Limb (tissue), 2 donors: Measurements from ENCODE around the gene JAZF1.

Experiments
- DNase-seq, 2 donors: peaks; one replicate each; pipeline ENCODE4 v3.0.0-alpha.2; 2016; ENCODE audit errors: extremely low spot score in 2 of 2

The JAZF1 gene

DNA sequence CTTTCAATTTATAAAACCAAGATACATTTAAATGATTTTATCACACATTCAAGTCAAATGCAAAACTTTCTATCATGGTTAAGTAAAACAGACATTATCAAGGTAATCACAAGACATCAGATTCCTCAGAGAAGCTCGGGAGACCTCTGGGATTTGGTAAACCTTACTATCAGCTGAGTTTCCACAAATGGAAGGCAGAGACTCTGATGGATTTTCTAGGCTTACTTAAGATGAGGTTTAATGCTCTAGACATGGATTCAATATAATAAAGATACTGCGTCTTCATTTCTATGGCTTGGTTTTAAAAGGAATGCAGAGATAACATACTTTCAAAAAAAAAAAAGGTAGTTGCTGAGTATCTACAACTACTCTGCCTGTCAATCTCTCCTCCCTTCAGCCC lies 171.7 kb downstream of the JAZF1 start:
- DNase-seq = no peak

- DNase-seq = no peak
Observed at GRCh38 chr7:28008171-28008570, 172.4 kb downstream of the JAZF1 start.

- DNase-seq = no peak
Observed at GRCh38 chr7:28006491-28006890, 174.1 kb downstream of the JAZF1 start.

DNA sequence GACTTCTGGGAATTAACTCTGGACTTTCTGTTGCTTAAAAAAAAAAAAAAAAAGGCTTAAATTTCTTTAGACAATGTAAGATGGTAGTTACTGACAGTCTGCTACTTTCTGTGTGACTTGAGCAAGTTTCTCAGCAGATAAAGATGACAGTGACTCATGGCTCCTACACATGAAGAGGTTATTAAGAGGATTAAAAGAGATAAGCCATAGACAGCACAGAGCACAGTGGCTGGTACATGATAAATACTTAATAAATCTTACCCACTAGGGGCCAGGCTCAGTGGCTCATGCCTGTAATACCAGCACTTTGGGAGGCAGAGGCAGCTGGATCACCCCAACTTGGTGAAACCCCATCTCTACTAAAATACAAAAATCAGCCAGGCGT lies 174.8 kb downstream of the JAZF1 start:
- no peak for DNase-seq

- DNase-seq = no peak
Observed at GRCh38 chr7:28005075-28005846, 175.3 kb downstream of the JAZF1 start.

GRCh38 chr7:28003408-28003807 lies 177.2 kb downstream of the JAZF1 start:
- DNase-seq = no peak

DNA sequence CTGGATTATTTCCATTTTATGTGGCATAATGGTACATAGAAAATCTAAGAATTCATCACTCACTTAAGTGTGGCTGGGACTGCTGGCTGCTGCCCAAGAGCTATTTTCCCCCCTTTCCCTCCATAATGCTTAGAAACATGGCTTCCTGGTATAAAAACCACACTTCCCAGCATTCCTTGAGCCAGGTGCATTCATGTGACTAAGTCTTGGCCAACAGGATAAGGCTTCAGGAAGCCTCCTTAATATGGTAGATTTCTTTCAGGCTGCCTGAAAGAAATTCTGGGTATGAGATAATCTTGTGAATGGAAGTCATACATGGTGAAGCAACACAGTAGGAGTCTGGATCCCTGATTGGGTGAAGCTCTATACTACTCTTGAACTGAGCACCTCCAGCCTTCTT lies 178.0 kb downstream of the JAZF1 start:
- no peak for DNase-seq

DNA sequence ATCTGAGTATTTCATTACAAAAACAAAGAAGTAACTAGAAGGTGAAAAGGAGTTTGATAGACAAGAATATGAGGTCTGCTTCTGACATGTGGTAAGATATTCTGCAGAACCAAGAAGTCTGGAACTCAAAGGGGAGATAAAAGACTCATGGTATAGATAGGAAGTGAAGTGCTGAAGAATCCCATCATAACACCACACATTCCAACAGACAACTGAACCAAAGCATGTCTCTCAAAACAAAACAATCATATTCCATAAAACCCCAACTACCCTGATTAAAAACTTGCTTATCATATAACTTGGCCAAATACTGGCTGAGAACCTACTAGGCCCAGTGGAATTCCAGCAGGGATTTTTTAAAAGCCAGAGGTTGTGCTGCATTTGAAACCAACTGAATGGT lies 178.7 kb downstream of the JAZF1 start:
- DNase-seq = no peak

- no peak for DNase-seq
Observed at GRCh38 chr7:27999829-28000228, 180.8 kb downstream of the JAZF1 start.

- DNase-seq = no peak
Observed at GRCh38 chr7:27998382-27998781, 182.2 kb downstream of the JAZF1 start.

DNA sequence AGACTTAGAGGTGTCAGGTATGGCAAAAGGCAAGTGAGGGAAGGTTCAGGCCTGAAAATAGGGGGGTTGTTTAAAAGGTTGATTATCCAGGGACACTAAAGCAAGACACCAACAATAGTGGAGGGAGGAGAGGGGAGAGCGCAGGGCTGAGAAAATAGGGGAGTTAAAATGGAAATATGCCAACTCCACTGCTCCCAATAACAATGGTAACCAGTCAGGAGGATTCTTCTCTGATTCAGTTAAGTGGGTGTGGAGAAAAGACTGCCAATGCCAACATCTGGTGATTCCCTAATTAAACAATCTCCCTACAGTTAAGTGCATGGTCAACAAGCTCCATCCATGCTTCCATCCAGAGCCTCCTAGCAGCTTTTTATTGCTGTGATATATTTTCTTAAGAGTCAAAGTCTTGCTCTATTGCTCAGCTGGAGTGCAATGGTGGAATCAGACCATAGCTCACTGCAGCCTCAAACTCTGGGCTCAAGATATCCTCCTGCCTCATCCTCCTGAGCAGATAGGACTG lies 183.3 kb downstream of the JAZF1 start:
- no peak for DNase-seq

DNA sequence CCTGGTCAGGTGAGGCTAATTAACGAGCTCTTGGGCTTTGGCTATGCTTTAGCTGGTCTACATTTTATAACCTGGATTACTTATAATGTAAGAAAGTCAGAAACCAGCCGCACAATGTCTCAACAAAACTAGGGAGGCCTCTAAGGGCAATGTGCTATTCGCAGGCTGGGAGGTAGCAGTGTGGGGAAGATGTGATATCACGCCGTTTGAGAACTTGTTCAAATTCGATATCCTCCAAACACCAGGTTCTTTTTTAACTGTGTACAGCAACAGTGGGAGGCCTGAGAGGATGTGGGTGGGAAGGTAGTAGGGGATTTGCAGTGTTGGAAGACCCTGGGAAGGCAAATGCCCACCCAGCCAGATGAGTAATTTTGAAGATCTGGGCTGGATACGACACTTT lies 184.5 kb downstream of the JAZF1 start:
- DNase-seq = no peak

DNA sequence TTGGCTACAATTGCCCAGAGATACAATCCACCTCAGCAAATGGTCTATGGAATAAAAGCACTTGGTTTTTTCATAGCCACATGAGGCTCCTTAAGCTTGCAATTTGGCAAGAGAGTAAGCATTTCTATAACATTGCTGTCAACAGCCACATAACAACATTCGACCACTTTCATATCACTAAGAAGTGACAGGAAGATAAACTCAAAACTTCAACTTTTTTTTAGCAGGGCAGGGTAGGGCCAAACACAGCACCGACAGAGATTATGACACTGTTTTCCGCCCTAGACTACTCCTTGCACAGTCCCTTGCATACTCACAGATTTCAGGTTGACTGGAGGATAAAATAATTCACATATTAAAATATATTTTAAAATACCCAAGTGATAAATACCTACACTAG lies 185.4 kb downstream of the JAZF1 start:
- no peak for DNase-seq

DNA sequence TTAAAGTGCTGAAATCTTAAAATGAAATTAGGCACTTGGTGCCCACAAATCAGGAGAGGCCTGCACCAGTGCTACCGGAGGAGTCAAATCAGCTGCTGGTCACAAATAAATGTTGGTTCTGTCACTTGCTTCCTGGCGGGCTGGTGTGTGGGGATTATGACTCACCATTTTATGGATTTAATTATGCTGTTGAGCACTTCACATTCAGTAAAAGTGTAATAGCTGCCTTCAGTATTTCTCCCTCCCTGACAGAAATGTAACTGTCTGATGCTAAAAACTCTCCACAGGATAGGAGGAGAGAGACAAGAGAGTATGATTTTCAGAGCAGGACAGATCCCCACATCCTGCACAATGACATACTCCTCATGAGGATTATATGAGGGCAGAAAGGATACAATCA lies 186.0 kb downstream of the JAZF1 start:
- no peak for DNase-seq

DNA sequence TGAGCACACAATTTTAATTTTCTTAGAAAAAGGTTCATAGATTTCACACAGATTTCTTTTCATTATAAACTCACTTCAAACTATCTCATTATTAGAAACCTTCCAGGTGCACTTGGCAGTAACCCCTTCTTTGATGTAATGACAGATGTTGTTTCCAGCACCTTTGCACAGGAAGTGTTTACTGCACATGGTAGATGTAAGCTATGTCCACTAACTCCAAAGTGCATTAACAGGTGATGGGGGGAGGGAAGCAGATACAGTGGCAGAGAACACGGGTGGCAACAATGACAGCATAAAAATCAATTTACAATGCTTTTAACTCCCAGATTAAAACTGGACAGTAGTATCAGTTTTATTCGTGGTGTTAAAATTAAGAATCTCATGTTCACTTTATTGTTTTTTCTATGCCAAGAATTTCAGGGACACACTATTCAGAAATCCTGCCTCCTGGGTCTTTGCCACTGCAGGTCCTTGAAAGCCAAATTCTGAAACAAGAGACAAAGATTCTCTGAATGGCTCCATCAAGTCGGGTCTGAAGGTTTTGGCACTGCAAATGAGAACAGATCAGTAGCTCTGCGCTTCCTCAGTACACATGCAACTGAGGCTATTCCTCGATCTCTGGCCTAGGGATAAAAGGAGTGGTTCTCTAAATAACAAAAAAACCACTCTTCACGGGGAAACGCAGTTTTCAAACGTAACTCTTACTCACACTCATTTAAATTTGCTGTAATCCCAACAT lies 187.7 kb downstream of the JAZF1 start:
- DNase-seq = no peak

DNA sequence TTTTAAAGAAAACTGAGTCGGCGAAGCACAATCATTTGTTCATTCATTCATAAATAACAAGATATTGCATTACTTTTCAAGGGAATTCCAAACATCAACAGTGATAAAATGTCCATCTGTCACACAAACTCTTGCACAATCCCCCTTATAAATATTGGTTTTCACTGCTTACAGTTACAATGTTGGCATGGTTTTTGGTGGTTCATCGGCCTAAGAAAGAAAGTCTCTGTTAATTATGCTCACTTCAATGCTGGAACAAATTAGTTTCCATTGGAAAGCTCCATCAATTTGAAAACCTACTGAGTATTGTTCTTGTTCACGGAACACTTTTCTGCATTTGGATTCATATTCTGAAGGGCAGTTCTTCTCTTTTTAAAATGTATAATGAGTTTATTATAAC lies 188.5 kb downstream of the JAZF1 start:
- no peak for DNase-seq

DNA sequence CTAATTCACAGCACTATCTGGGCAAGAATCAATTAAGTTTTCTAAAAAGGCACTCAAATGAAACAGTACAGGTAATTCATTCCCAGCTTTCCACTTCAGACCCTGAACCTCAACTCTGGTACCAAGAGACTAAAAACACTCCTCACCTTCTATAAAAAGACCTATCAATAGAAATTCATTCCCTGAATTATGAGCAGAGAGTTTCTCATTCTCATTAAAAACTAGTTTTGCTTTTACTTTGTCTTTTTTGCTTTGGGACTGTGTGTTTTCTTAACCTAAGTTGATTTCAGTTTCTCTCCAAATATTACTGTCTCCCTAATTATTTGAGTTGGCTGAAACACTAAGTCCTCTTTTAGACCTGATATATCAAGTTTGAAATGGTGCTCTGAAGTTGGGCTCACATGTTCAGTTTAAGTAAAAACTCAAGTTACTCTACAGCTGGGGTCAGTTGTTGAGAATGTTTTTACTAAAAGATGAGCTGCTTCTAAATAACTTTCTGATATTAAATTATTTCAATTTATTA lies 189.5 kb downstream of the JAZF1 start:
- no peak for DNase-seq

DNA sequence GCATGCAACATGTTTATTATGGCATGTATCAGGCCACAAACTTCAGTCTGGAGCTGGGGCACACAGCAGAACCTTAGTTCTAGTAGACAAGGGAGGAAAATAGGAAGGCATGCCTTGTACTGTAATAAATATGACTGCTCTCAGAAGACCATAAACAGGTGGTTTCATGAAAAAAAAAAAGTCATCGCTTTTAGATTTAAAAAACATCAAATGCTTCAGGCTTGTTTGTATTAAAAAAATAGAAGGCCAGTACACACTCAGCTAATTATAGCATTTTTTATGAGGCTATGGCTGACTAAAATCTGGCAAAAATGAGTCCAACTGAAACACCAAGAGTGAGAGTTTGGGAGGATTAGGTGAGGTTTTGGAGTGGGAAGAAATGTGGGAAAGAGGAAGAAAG lies 204.1 kb downstream of the JAZF1 start:
- DNase-seq = no peak

DNA sequence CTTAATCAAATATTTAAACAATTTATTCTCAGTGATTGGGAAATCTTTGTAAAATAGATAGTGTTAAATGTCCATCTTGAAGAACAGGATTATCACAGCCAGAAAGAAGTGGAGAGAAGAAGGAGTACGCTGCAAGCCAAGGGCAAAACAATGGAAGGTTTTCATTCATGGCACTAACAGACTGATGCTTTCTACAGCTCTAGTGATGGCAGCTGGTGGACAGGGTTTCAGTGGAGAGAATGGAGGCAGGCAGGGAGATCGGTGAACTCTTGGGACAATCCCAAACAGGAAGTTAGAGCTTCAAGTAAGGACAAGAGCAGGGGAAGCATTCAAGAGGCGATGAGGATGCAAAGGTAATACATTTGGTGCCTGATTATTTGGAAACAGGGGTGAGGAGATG lies 207.0 kb downstream of the JAZF1 start:
- no peak for DNase-seq

- DNase-seq = no peak
Observed at GRCh38 chr7:27972276-27972675, 208.3 kb downstream of the JAZF1 start.

- DNase-seq = no peak
Observed at GRCh38 chr7:27971171-27971812, 209.3 kb downstream of the JAZF1 start.

- no peak for DNase-seq
Observed at GRCh38 chr7:27970350-27970749, 210.2 kb downstream of the JAZF1 start.
